SIG-M5 (cell line): ENCODE measurements around the gene ACTR3.
"Not testable (repeated sequence)": the region's sequence is repeated elsewhere in the genome, so short reads cannot be mapped to it uniquely, and the experiment has no call there.

Source experiments
- DNase-seq: peaks from one replicate; lab custom pipeline; 2025; lab: John Stamatoyannopoulos, UW

Gene ACTR3

DNA sequence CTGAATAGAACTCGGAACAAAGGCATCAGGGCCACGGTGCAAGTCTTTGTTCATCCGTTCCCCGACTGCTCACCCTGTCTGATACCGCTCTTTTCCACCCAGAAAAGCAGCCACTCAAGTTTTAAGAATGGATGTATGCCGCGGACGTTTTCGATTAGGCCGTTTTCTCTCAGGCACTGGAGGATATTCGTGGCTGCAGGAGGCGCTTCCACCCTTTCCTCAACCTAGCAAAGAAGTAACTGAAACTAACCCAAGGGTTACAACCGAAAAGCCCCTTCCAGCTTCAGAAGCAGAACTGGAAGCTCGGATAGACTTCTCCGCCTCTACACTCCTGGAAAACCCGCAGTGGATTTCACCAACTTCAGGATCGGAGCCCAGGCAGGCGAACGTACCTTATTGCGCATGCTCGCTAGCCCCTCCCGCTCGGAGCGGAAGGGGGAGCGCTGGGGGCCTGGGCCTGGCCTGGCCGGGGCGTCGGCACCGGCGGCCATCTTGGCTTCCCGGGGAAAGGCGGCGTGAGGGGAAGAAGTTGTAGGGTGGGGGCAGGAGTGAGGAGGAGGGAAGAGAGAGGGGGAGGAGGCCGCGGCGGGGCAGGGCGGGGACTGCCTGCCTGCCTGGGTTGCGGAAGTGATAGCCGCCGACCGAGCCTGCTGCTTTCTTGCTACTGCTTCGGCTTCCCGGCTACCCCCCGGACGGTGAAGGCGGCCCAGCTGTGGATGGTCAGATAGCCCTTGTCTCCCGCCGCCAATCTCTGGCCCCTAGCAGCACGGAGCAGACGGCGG, at the start of gene ACTR3:
Gene ACTR3, plus strand, starts transcription at position 619 of the 782 bp plus-strand sequence. CDS start 191 bp downstream, outside the sequence.
- peak; percentile 91 for DNase-seq

DNA sequence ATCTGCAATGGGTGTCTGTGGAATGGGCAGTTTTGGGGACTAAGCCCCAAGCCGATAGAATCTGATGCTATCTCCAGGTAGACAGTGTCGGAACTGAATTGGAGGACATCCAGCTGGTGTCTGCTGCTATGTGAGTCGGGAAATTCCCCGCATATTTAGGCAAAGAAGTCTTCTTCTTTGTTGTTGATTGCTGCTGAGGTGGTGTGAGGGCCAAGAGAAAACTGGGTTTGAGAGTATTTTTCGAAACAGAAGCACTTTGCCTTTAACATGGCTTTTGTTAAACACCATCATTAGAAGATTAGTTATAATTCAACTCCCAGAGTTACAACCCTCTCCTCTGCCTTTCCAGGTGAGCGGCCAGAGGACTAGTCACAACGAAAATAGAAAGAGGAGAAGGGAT, 49.4 kb upstream of the ACTR3 start:
- DNase-seq: no peak

DNA sequence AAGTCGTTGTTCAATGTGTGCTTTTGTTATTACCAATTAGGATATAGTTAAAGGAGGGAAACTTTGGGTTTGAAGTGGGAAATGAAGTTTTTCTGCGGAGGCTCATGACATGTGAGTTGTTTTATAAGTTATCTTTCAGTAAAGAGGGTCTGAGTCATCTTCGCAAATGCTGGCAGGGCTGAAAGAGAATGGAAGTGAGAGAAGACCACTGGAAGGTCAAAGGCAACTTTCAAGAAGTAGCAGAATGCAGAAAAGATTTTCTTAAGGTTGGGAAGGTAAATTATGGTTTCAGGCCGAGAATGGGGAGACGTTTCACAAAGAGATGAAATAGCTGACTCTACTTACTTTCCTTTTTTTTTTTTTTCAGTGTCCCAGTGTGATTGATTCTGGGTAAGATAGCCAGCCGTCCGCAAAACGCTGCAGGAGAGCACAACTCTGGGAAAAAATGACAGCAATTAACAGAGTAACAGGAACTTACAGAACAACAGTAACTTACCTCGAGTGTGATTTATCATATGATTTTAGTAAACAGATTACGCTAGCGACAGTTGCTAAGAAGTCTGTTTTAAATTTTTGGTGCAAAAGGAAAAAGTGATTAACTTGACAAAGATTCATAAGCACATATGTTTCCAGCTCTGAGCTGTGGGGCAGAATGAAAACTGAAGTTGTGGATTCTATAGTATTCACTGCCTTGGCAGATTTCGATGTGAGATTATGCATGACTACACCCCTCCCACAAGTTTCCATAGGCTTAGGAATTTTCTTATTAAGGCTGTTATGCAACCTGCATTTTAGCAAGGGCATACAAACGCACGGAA, 46.8 kb upstream of the ACTR3 start:
- no peak for DNase-seq

DNA sequence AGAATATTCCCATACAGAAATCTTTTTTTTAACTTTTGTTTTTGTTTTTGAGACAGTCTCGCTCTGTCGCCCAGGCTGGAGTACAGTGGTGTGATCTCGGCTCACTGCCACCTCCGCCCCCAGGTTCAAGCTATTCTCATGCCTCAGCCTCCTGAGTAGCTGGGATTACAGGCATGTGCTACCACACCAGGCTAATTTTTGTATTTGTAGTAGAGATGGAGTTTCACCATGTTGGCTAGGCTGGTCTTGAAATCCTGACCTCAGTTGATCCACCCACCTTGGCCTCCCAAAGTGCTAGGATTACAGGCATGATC, 46.2 kb upstream of the ACTR3 start:
- not testable (repeated sequence) for DNase-seq

DNA sequence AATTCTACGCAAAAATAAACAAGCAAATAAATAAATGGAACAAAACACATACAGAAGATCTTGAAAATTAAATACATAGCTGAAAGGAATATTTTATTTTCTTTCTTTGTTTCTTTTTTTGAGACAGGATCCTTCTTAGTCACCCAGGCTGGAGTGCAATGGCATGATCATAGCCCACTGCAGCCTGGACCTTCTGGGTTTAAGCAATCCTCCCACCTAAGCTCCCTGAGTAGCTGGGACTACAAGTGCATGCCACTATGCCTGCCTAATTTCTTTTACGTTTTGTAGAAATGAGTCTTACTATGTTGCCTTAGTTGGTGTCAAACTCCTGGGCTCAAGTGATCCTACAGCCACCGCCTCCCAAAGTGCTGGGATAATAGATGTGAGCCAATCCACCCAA, 44.6 kb upstream of the ACTR3 start:
- no peak for DNase-seq

DNA sequence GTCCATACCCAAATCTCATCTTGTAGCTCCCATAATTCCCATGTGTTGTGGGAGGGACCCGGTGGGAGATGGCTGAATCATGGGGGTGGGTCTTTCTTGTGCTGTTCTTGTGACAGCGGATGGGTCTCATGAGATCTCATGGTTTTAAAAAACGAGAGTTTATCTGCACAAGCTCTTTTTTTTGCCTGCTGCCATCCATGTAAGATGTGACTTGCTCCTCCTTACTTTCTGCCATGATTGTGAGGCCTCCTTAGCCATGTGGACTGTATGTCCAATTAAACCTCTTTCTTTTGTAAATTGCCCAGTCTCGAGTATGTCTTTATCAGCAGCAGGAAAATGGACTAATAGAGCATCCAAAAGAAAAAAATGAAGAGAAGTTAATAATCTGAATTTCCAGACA, 44.1 kb upstream of the ACTR3 start:
- DNase-seq: not testable (repeated sequence)

DNA sequence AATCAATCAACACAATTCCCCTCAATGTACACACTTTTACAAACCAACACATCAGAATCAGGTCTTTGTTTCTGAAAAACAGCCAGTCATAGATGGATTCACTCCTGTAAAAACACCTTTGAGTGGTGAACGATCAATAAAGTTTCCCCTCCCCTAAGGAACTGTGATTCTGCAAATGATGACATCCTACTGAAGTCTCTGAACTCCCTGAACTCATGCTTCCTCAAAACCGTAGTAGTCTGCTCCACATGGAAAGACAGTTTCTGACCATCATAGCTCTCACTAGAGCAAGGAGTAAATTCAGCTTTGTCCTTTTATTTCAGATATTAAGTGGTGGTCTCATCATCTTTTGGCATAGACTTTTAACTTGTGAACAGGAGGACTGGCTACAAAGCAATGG, 43.5 kb upstream of the ACTR3 start:
- no peak for DNase-seq

DNA sequence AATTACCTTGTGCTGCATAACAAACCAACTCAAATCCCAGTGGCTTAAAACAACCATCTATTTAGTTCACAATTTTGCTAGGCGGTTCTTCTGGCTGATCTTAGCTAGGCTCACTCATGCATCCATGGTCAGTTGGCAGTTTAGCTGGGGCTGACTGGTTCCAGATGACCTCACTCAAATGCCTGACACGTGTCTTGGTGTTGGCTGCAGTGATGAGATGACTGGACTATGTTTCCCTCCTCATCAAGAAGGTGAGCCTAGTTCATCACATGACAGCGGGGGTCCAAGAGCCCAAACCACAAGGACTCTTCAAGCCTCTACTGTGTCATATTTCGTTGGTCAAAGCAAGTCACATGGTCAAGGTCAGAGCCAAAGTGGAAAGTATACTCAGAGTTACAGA, 42.7 kb upstream of the ACTR3 start:
- DNase-seq: no peak

DNA sequence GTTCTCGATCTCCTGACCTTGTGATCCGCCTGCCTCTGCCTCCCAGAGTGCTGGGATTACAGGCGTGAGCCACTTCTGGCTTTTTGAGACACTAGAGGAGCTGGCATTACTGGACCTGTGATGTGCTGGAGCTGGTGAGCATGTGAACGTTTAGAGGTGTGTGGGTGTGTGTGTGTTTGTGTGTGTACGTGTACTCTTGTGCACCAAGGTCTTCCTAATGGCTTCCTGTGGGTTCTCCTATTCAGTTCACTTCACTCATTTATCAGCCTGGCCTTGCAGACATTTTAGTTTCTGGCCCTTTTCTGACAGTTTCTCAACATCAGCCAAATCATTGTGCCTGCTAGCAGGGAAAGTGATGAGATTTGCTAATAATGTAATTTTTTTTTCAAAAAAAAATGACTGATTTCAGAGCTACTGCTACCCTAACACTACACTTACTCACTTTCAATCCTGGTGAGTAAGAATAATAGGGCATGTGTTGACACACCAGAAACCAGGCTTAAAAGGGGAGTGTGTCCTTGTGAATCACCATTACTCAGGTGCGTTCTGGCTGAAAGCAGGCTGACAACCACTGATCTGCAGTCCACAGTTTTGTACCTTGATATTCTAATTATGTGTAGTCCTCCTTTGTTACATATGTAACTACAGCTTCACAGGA, 41.0 kb upstream of the ACTR3 start:
- no peak for DNase-seq

DNA sequence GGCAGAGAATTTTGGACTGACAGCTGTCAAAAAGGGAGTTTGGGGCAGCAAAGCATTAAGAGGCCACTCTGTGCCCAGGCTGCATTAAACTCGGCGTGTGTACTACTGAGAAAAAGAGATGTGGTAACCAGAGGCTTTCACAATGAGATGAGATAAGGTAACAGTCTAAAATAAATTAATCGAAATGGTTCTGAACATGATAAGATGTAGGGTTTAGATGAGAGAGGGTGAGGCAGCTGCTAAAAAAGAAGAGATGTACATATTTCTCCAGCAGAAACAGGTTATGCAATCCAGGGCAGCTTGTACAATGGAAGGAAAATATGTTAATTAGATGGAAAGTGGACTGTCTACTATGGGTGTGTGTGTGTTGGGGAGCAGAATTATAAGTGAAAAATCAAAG, 39.2 kb upstream of the ACTR3 start:
- no peak for DNase-seq

DNA sequence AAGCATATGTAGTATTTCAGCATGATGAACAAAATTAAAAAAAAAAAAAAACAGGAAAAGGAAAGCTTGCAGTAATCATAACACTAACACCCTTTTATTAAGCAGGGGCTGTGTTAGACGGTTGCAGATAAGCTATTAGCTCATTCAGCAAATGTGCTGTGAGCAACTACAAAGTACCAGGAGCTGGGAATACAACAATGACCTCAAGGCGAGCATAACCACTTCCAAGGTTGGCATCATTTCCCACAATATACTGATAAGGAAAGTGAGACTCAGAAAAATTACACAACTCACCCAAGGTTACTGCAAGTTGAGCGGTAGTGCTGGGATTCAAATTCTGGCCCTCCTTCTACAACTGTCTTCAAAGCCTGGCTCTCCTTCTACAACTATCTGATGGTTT, 38.2 kb upstream of the ACTR3 start:
- no peak for DNase-seq

DNA sequence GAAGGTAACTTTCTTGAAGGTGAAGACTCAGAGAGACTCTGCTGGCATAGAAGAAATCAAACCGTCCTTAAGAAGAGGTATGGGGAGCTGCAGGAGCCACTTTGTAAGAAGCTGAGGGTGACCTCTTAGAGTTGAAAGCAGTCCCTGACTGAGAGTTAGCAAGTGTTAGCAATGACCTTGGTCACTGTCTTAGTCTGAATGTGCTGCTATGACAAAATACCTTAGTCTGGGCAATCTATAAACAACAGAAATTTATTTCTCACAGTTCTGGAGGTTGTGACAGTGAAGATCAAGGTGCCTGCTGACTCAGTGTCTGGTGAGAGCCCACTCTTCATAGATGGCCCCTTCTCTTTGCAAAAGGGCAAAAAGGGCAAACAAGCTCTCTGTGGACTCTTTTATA, 35.7 kb upstream of the ACTR3 start:
- no peak for DNase-seq

DNA sequence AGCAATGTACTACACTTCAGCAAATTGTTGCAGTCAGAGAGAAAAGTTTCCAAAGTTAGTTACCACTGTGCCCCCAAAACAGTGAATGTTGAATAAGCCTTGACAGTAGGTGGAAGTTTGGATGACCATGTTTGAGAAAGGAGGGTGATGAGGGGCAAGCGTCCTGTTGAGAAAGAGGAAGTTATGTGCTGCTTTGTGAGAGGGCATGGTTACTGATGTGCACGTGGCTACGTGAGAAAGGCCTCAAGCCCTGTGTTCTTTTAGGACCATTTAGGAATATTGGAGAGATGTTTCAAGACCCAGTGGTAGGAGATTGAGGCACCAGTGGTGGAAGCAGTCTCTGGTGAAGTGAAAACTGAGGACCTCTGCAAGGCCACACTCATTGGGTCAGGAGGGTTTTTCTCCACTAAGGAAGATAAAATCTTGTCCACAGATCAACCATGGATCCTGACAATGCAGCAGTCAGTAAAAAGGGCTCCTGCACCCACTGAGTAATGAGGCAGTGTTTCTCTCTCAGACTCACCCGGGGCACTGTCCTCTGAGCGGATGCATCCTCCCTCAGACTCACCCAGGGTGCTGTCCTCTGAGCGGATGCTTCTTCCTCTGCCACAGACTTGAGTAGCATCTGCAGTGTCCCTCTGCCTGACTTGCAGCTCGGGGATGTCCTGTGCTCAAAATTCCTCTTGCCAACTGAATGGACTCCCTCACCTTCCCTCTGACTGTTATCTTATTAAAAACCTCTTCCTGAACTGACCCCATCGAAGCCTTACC, 34.7 kb upstream of the ACTR3 start:
- DNase-seq: no peak

DNA sequence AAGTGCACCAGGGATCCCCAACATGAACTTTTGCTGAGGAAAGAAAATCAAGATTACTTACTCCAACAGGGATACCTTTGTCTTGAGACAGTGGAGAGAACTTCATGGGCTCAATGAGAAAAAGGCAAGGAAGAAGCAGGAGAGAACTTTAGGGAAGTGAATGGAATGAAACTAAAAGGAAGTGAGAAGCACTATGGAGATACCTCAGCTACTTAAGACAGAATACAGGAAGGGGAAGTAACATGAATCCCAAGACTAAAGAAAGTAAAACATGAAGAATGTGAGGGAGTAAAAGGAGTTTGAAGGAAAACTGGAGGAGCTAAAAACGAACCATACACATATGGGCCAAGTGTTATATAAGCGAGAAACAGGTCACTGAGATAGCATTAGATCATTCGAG, 32.4 kb upstream of the ACTR3 start:
- peak; percentile 36 for DNase-seq

DNA sequence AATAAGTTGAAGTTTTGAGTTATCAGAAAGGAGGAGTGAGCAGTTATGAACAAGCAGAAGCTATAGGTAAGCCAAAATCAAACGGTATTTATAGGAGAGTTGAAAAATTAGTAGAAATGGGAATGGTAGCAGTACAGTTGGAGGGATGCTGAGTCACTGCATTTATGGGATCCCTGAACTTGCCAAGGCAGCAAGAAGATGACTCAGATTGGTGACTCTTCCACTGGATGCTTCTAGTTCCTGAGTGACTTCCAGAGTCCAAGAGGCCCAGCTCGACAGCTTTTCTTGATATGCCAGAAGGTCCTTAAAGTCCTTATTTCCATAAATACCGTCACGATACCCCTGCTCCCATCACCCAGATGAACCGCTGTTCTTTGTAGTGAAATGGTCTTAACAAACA, 31.1 kb upstream of the ACTR3 start:
- no peak for DNase-seq

DNA sequence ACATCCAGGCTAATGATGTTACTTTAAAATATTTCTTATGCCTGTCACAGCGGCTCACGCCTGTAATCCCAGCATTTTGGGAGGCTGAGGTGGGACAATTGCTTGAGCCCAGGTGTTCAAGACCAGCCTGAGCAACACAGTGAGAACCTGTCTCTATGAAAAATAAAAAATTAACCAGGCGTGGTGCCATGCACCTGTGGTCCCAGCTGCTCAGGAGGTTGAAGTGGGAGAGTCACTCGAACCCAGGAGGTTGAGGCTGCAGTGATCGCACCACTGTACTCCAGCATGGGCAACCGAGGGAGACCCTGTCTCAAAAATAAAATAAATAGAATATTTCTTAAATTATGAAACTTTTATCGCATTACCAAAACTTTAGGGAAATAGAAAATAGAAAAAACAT, 28.1 kb upstream of the ACTR3 start:
- DNase-seq: no peak

DNA sequence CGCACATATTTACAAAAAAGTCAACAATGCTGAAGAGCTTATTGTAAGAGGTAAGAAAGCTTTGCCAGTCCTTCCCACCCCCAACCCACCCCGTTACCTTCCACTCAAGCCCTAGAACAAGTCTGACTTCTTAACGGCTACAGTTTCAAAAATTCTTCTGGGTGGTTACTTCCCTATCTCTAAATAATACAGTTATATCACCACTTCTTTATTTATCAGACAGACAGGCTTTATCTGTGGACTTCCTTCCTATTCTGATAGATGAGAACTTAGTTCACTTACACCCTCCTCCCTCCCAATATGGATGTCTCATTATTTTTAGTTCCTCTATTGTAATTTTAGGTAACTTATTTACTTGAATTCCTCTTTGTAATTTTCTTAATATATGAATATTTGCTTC, 26.7 kb upstream of the ACTR3 start:
- DNase-seq: peak; percentile 48

DNA sequence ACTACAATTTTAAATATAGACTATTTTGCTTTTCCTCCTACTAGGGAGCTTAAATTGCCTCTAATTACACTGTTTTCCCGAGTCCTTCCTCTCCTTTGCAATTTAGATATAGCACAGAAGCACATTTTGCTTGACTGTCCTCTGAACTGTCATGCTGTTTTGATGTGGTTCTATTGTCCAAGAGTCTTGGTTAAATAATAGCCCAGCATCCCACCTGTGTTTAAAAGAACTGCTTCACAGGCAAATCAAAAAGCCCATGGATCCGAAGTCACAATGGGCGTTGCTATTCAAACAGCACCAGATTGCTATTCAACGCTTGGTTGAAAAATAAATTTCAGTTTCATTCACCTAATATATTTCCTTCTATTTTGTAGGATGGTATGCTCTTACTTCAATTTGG, 22.3 kb upstream of the ACTR3 start:
- no peak for DNase-seq

DNA sequence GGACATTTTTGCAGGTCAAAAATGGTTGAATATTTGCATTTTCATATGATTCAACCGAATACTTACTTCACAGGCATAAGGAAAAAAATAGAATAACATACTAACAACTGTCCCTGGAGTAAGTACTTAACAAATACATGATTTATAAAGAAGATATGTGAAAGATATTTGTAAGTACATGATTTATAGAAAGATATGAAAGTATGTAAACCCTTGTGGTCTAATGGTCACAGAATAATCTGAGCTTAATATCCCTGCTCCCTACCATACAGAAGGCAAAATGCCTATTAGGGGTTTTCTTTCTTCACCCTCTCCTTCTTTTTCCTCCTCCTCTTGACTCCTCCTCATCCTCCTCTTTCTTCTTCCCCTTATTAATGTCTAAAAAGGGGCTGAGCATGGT, 20.6 kb upstream of the ACTR3 start:
- no peak for DNase-seq

DNA sequence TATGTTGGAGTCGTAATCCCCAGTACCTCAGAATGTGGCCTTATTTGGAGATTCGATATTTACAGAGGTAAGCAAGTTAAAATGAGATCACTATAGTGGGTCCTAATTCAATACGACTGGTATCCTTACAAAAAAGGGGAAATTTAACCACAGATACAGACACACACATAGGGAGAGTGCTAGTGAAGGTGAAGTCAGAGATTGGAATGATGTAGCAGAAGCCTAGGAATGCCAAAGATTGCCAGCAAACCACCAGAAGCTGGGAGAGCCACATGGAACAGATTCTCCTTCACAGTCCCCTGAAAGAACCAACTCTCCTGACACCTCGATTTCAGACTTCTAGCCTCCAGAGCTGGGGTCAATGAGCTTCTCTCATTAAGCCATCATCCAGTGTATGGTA, 17.7 kb upstream of the ACTR3 start:
- DNase-seq: no peak

DNA sequence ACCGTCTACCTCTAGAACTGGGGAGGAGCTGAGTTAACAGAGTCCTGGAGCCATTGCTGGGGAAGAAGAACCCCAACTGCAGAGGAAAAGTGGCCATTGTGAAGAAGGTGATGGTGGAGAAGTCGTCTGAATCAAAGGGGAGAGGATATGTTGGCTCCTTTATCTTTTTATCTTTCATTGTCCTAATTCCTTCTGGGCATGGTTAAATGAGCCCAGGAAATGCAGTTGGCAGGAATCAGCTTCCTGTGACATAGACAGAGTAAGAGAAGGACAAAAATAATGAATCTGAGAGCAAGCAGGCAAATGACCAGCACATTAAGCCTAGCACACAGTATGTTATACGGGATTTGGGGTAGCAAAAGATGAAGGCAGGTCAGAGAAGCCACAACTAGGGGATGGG, 16.0 kb upstream of the ACTR3 start:
- DNase-seq: no peak

DNA sequence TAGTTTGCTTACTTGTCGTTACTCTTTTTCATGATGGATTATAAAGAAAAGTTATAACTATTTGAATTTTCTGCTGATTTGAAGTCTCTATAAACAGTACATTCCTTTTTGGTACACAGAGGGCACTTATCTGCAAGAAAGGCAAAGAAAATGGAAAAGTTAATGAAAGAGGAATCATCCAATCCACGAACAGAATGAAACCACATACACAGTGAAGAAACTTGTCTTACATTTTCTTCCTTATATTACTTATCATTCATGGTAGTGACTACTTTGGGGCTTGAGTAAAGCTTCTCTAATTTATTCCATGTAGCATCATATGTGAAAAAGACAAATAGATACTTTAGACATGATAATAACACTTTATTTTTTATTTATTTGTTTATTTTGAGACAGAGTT, 14.8 kb upstream of the ACTR3 start:
- DNase-seq: no peak
